Esophagus squamous epithelium (tissue), 4 donors: ENCODE data around the gene CLCN1.

ENCODE experiments used
- CTCF ChIP-seq, 6 experiments: fragments of 450-650 bp in 4 of 6; fragments of 200-600 bp in 2 of 6; sonication (generic) in 2 of 6; IDR thresholded peaks; one replicate each; pipeline ENCODE4 v1.5.1; 2016 to 2019; ENCODE audit warnings: antibody characterized with exemption in 6 of 6, mild to moderate bottlenecking in 4 of 6, moderate library complexity in 4 of 6
- POLR2A ChIP-seq, 4 donors: fragments of 450-650 bp; IDR thresholded peaks; one replicate each; pipeline ENCODE4 v1.6.1; 2017; ENCODE audit warnings: antibody characterized with exemption in 4 of 4, mild to moderate bottlenecking in 4 of 4, moderate library complexity in 3 of 4

DNA sequence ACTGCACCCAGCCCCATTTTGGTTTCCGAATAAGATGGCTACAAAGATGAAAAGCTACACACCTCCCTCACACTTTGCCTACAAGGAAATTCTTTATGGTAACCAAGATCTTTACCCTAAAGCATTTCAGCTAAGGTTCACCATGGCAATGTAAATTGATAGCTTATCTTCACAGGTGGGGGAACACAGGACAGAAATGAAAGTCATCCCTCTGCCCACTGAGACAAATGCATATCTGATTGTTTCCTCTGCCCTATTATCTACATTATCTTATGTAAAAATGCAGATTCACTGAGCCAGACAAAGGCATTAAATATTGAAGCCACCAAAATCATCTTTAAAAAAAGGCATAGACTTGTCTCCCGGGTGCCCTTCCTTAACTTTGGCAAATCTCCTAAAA is 34.4 kb upstream of the CLCN1 start:
- TF ChIP-seq CTCF (IDR thresholded peaks at IDR 0.05): no peak
- no peak for TF ChIP-seq POLR2A (IDR thresholded peaks at IDR 0.05)
